HepG2 (cell line): ENCODE data around the gene DEFB131A. TPM values are rescaled to one million over a fixed set of nuclear protein-coding genes. Genes with fewer than 3 reads are reported as not detected.
"Not testable (repeated sequence)": the region's sequence is repeated elsewhere in the genome, so short reads cannot be mapped to it uniquely, and the experiment has no call there.

Source experiments
- ATAC-seq: fragments of 200-7000 bp; cut with Tn5 transposase; 3 replicates; pipeline ENCODE4 v1.9.1; 2020; ENCODE audit warnings: mild to moderate bottlenecking, moderate library complexity
- BruUV-seq: library from RNA; stranded (reverse); fragments of 400-500 nt; replicated peaks from 2 replicates; lab custom pipeline; 2021; lab: Mats Ljungman, UMichigan
- CTCF ChIA-PET: fragments of 300-600 bp; formaldehyde crosslinking; extraction: SDS; loops from one replicate; lab custom pipeline; 2021; ENCODE audit warnings: low total read pairs, inconsistent platforms, low intra/inter-chr PET ratio; lab: Yijun Ruan, JAX
- POLR2A ChIA-PET: fragments of 350-600 bp; sonication (Branson Sonifier 250); formaldehyde crosslinking; loops from one replicate; lab custom pipeline; 2020; ENCODE audit warnings: antibody characterized with exemption, inconsistent platforms; lab: Yijun Ruan, JAX
- DNase-seq: peaks from one replicate; pipeline ENCODE4 v3.0.0-alpha.2; 2015; ENCODE audit warnings: low spot score
- FAIRE-seq: peaks from 3 replicates; lab custom pipeline; 2011; peaks lifted over from hg19 to GRCh38; lab: Jason Lieb, UNC
- H2AFZ ChIP-seq: one replicate; pipeline ENCODE4 v1.6.1; 2011; ENCODE audit warnings: low read length, inconsistent platforms
- H3K27ac ChIP-seq: fragments of 300-600 bp; 3 replicates; pipeline ENCODE4 v1.8.0; 2011; ENCODE audit warnings: mixed run types, mild to moderate bottlenecking, mixed read lengths, low read length, inconsistent platforms; ENCODE audit not compliant: insufficient read depth; ENCODE audit errors: extremely low read length
- H3K27me3 ChIP-seq, 2 experiments: fragments of 200-600 bp in 1 of 2; 2 replicates in 1 of 2; 3 replicates in 1 of 2; pipeline versions ENCODE4 v1.6.0 to v1.8.0; 2011; ENCODE audit warnings: low read length in 2 of 2, mild to moderate bottlenecking in 2 of 2, moderate library complexity in 2 of 2, inconsistent platforms in 1 of 2; ENCODE audit not compliant: insufficient read depth in 2 of 2, control insufficient read depth in 1 of 2
- H3K36me3 ChIP-seq, 2 experiments: fragments of 200-600 bp in 1 of 2; replicated peaks in 1 of 2; 2 replicates in 1 of 2; 3 replicates in 1 of 2; pipeline versions ENCODE4 v1.5.1 to v1.8.0; 2011; ENCODE audit warnings: low read length in 2 of 2, inconsistent platforms in 1 of 2; ENCODE audit not compliant: insufficient read depth in 2 of 2, control insufficient read depth in 1 of 2
- H3K4me1 ChIP-seq: 2 replicates; pipeline ENCODE4 v1.5.1; 2012; ENCODE audit warnings: low read length, inconsistent platforms; ENCODE audit not compliant: insufficient read depth
- H3K4me2 ChIP-seq: 2 replicates; pipeline ENCODE4 v1.6.0; 2011; ENCODE audit warnings: low read depth, low read length, inconsistent platforms
- H3K4me3 ChIP-seq, 3 experiments: fragments of 200-600 bp in 1 of 3; sonication (generic), shearing (Covaris generic) in 1 of 3; replicated peaks in 1 of 3; 2 replicates each; pipeline ENCODE4 v1.5.1; 2011 to 2016; ENCODE audit warnings: low read length in 3 of 3, inconsistent platforms in 2 of 3, low read depth in 2 of 3, mild to moderate bottlenecking in 2 of 3, control low read depth in 1 of 3, mixed read lengths in 1 of 3; ENCODE audit not compliant: insufficient read depth in 1 of 3
- H3K79me2 ChIP-seq: one replicate; pipeline ENCODE4 v1.6.1; 2011; ENCODE audit warnings: low read length, inconsistent platforms; ENCODE audit not compliant: insufficient read depth
- H3K9ac ChIP-seq: 2 replicates; pipeline ENCODE4 v1.6.0; 2011; ENCODE audit warnings: mild to moderate bottlenecking, low read depth, low read length, inconsistent platforms; ENCODE audit not compliant: insufficient read depth
- H3K9me3 ChIP-seq: 2 replicates; pipeline ENCODE4 v1.5.1; 2012; ENCODE audit warnings: mild to moderate bottlenecking, low read length
- H4K20me1 ChIP-seq: 2 replicates; pipeline ENCODE4 v1.6.0; 2011; ENCODE audit warnings: inconsistent platforms, mild to moderate bottlenecking, low read length, moderate library complexity; ENCODE audit not compliant: insufficient read depth
- WGBS: methylation state at CpG from one replicate; pipeline ENCODE4 v1.1.6; 2017; ENCODE audit warnings: low lambda C conversion rate; 5-methylcytosine and 5-hydroxymethylcytosine counted together
- in situ Hi-C: cut with HindIII; loops from 2 replicates; pipeline ENCODE4 v1.10.0; 2017; ENCODE audit warnings: low pct_unique_long_range_greater_than_20kb; ENCODE audit not compliant: extremely low pct_ligation_motif_present
- intact Hi-C: fragments of 100-400 bp; cut with micrococcal nuclease; formaldehyde crosslinking; loops from one replicate; pipeline ENCODE4 v1.10.0; 2022; ENCODE audit not compliant: unreplicated experiment
- polyA plus RNA-seq, 8 experiments: library from polyadenylated mRNA; depleted of rRNA in 3 of 8; stranded (reverse) in 7 of 8; unstranded in 1 of 8; fragments of >200 nt; fragmentation: Illumina TruSeq in 4 of 8; extraction: Trizol in 4 of 8; gene quantifications; 2 replicates each; pipeline versions ENCODE4 v1.2.1 to v1.2.3, GENCODE V29; 2011 to 2016; ENCODE audit warnings: low read depth in 4 of 8, missing spikeins in 1 of 8, mixed read lengths in 1 of 8; ENCODE audit not compliant: insufficient read depth in 1 of 8
- total RNA-seq, 5 experiments: library from RNA; depleted of rRNA; stranded (reverse); fragments of >200 nt; fragmentation: Illumina TruSeq; extraction: Trizol; gene quantifications; 2 replicates each; pipeline ENCODE4 v1.2.3, GENCODE V29; 2016; ENCODE audit warnings: low read depth in 1 of 5

DEFB131A gene
- total and polyA plus RNA-seq, 2 of the 13 experiments (the other 11 are each of a cell fraction or from before 2014, with no cell fraction given): not detected

- POLR2A ChIA-PET, CTCF ChIA-PET, H3K36me3 ChIP-seq, intact Hi-C loops, H3K4me1 ChIP-seq, in situ Hi-C loops, H3K27me3 ChIP-seq, H3K79me2 ChIP-seq, H2AFZ ChIP-seq, FAIRE-seq, BruUV-seq, H3K9ac ChIP-seq, H4K20me1 ChIP-seq, H3K4me3 ChIP-seq, ATAC-seq, H3K27ac ChIP-seq, DNase-seq, H3K4me2 ChIP-seq, H3K9me3 ChIP-seq: not testable (repeated sequence)
- 10% methylated on average over 6 of the region's 19 CpGs for WGBS
These were observed 49.4 kb downstream of the DEFB131A start for GRCh38 chr4:9493589-9493988.

- H3K27ac ChIP-seq, POLR2A ChIA-PET, H3K79me2 ChIP-seq, H3K4me1 ChIP-seq, H3K4me2 ChIP-seq, CTCF ChIA-PET, DNase-seq, FAIRE-seq, H4K20me1 ChIP-seq, H2AFZ ChIP-seq, intact Hi-C loops, ATAC-seq, BruUV-seq, in situ Hi-C loops, H3K4me3 ChIP-seq, H3K9me3 ChIP-seq, H3K36me3 ChIP-seq, H3K27me3 ChIP-seq, H3K9ac ChIP-seq: not testable (repeated sequence)
- WGBS: 44% methylated on average over 6 of the region's 11 CpGs
These were observed 50.2 kb downstream of the DEFB131A start for GRCh38 chr4:9494256-9495035.
